BJ (cell line): Measurements from ENCODE around the gene POLD1. TPM values are rescaled to one million over a fixed set of nuclear protein-coding genes. Genes with fewer than 3 reads are reported as not detected.
"Not testable (repeated sequence)": the region's sequence is repeated elsewhere in the genome, so short reads cannot be mapped to it uniquely, and the experiment has no call there.

Experiments used
- CTCF ChIA-PET: fragments of 350-600 bp; formaldehyde crosslinking; extraction: SDS; loops from one replicate; lab custom pipeline; 2021; ENCODE audit warnings: antibody characterized with exemption, inconsistent platforms; lab: Yijun Ruan, JAX
- POLR2A ChIA-PET: fragments of 300-600 bp; sonication (Branson Sonifier 250); formaldehyde crosslinking; extraction: SDS; loops from one replicate; lab custom pipeline; 2021; ENCODE audit warnings: antibody characterized with exemption; lab: Charles Lee
- DNase-seq: peaks from one replicate; pipeline ENCODE4 v3.0.0-alpha.2; 2011; ENCODE audit warnings: low read depth
- H3K27me3 ChIP-seq: 2 replicates; pipeline ENCODE4 v1.6.0; 2011; ENCODE audit warnings: low read length; ENCODE audit not compliant: control insufficient read depth, insufficient read depth
- H3K36me3 ChIP-seq: 2 replicates; pipeline ENCODE4 v1.5.1; 2011; ENCODE audit warnings: low read length; ENCODE audit not compliant: control insufficient read depth, insufficient read depth
- H3K4me3 ChIP-seq: 2 replicates; pipeline ENCODE4 v1.5.1; 2011; ENCODE audit warnings: low read depth, mild to moderate bottlenecking, control low read depth, low read length
- CTCF ChIP-seq: IDR thresholded peaks from 2 replicates; pipeline ENCODE4 v1.5.1; 2011; ENCODE audit warnings: low read depth, mild to moderate bottlenecking, control low read depth, inconsistent platforms, low read length, moderate library complexity; ENCODE audit not compliant: insufficient read depth
- polyA plus RNA-seq: library from polyadenylated mRNA; depleted of rRNA; stranded (reverse); fragments of >200 nt; gene quantifications from 2 replicates; pipeline ENCODE4 v1.2.3, GENCODE V29; 2011

The POLD1 gene
- polyA plus RNA-seq, 1 experiment = 10.8 TPM

GRCh38 chr19:50344661-50345318 lies 39.4 kb upstream of the POLD1 start:
- Histone ChIP-seq H3K36me3 (no peaks in the 10 kb centered on the region), H3K4me3 (no peak overlapping the region), H3K27me3 (no peaks in the 10 kb centered on the region; the same call in 1 of the 2 replicates)
- ChIA-PET CTCF (no interaction called here), POLR2A (no interaction called here)
- no peak for TF ChIP-seq CTCF
- no peak for DNase-seq

GRCh38 chr19:50347089-50347581 lies 37.0 kb upstream of the POLD1 start:
- H3K27me3 ChIP-seq, POLR2A ChIA-PET, H3K4me3 ChIP-seq, H3K36me3 ChIP-seq, DNase-seq: not testable (repeated sequence)
- CTCF ChIA-PET = interaction anchor here (3.0 kb wide), 1 partner anchor 10 kb away, joined by 10 read pairs; no protein-coding TSS in a partner anchor

GRCh38 chr19:50349277-50350057 lies 34.7 kb upstream of the POLD1 start:
- peaks cover 2% of the 10 kb centered on the region; the same call in 1 of the 2 replicates for H3K27me3 ChIP-seq
- POLR2A ChIA-PET = no interaction called here
- CTCF ChIA-PET = interaction anchor here (1.6 kb wide), 1 partner anchor 8 kb away, joined by 4 read pairs; no protein-coding TSS in a partner anchor
- H3K4me3 ChIP-seq = no peak overlapping the region
- TF ChIP-seq CTCF = no peak
- DNase-seq = no peak
- H3K36me3 ChIP-seq = no peaks in the 10 kb centered on the region

- Histone ChIP-seq H3K27me3 (peaks cover 2% of the 10 kb centered on the region; the same call in 1 of the 2 replicates), H3K4me3 (no peak overlapping the region), H3K36me3 (no peaks in the 10 kb centered on the region)
- POLR2A ChIA-PET = no interaction called here
- CTCF ChIA-PET = interaction anchor here (1.2 to 2.5 kb wide), 7 partner anchors 10 to 113 kb away, joined by 3 to 7 read pairs (median 4); no protein-coding TSS in a partner anchor
- TF ChIP-seq CTCF = no peak
- no peak for DNase-seq
These were observed 31.9 kb upstream of the POLD1 start for GRCh38 chr19:50352242-50352641.

GRCh38 chr19:50353487-50353880 lies 30.7 kb upstream of the POLD1 start:
- H3K36me3 ChIP-seq, POLR2A ChIA-PET, DNase-seq, H3K27me3 ChIP-seq, H3K4me3 ChIP-seq: not testable (repeated sequence)
- CTCF ChIA-PET = interaction anchor here (1.3 to 1.6 kb wide), 2 partner anchors 8 to 111 kb away, joined by 4 to 6 read pairs; no protein-coding TSS in a partner anchor

GRCh38 chr19:50356691-50357177 lies 27.4 kb upstream of the POLD1 start:
- POLR2A ChIA-PET = no interaction called here
- no peaks in the 10 kb centered on the region for H3K36me3 ChIP-seq
- no peak overlapping the region for H3K4me3 ChIP-seq
- no peak for TF ChIP-seq CTCF
- DNase-seq = no peak
- CTCF ChIA-PET = interaction anchor here (0.6 to 3.2 kb wide), 20 partner anchors 9 to 565 kb away, joined by 3 to 79 read pairs (median 4); partner anchors contain the start of genes ASPDH, NAPSA and NR1H2
- no peaks in the 10 kb centered on the region for H3K27me3 ChIP-seq
